Coronary artery (tissue), 2 donors: Measurements from ENCODE around the gene LAGE3.
A peak's percentile ranks its signal among the peaks of the same experiment; 100 is the strongest.

Source experiments
- DNase-seq: peaks from one replicate; pipeline ENCODE4 v3.0.0-alpha.2; 2017; ENCODE audit warnings: low spot score
- H3K27ac ChIP-seq, 2 donors: fragments of 200-600 bp; sonication (generic); one replicate each; pipeline ENCODE4 v1.5.1; 2016 to 2019
- H3K4me3 ChIP-seq: fragments of 200-600 bp; sonication (generic); 2 replicates; pipeline ENCODE4 v1.5.1; 2016; ENCODE audit warnings: mild to moderate bottlenecking, moderate library complexity
- CTCF ChIP-seq: fragments of 200-600 bp; sonication (generic); IDR thresholded peaks from one replicate; pipeline ENCODE4 v1.5.1; 2019; ENCODE audit warnings: antibody characterized with exemption

The LAGE3 gene

GRCh38 chrX:154515966-154516655 lies 37.0 kb upstream of the LAGE3 start, which contains the start of gene FAM3A:
FAM3A (minus strand) TSS chrX:154516232; CDS start chrX:154515772, 460 bp downstream.
- no peak for TF ChIP-seq CTCF
- H3K4me3 ChIP-seq: peak within 1 kb of the TSS; percentile 78
- H3K27ac ChIP-seq: peak within 1 kb of the TSS; percentile 48 to 90
- peak; percentile 94 for DNase-seq

GRCh38 chrX:154515090-154515965 lies 36.2 kb upstream of the LAGE3 start:
- Histone ChIP-seq H3K27ac (peak overlapping the region; percentile 48 to 90), H3K4me3 (peak overlapping the region; percentile 78)
- TF ChIP-seq CTCF: no peak
- no peak for DNase-seq

GRCh38 chrX:154513716-154514115 lies 34.6 kb upstream of the LAGE3 start:
- Histone ChIP-seq H3K27ac (no peak overlapping the region), H3K4me3 (no peak overlapping the region)
- no peak for DNase-seq
- TF ChIP-seq CTCF: no peak

- no peak for DNase-seq
- no peak overlapping the region for H3K4me3 ChIP-seq
- H3K27ac ChIP-seq: no peak overlapping the region
- no peak for TF ChIP-seq CTCF
Measured at GRCh38 chrX:154512879-154513553, 33.9 kb upstream of the LAGE3 start.

GRCh38 chrX:154511761-154512160 lies 32.7 kb upstream of the LAGE3 start:
- TF ChIP-seq CTCF: no peak
- H3K27ac ChIP-seq: no peak overlapping the region

GRCh38 chrX:154509455-154509854 lies 30.4 kb upstream of the LAGE3 start:
- no peak overlapping the region for H3K4me3 ChIP-seq

More at GRCh38 chrX:154511761-154512160, 32.7 kb upstream of the LAGE3 start:
- no peak overlapping the region for H3K4me3 ChIP-seq
- no peak for DNase-seq

More at GRCh38 chrX:154509455-154509854, 30.4 kb upstream of the LAGE3 start:
- no peak for DNase-seq
- no peak overlapping the region for H3K27ac ChIP-seq
- TF ChIP-seq CTCF: no peak
